Osteoblast (primary cell): ENCODE data around the gene CHN2. TPM values are rescaled to one million over a fixed set of nuclear protein-coding genes. Genes with fewer than 3 reads are reported as not detected.

Experiments
- DNase-seq: peaks from one replicate; pipeline ENCODE4 v3.0.0; 2011; ENCODE audit warnings: low spot score, mixed read lengths; ENCODE audit not compliant: insufficient read length; ENCODE audit errors: missing footprints
- H2AFZ ChIP-seq: 2 replicates; pipeline ENCODE4 v1.6.0; 2011; ENCODE audit warnings: mild to moderate bottlenecking, low read length
- H3K27ac ChIP-seq: 2 replicates; pipeline ENCODE4 v1.5.1; 2011; ENCODE audit warnings: mild to moderate bottlenecking, low read depth, low read length, moderate library complexity
- H3K27me3 ChIP-seq: 2 replicates; pipeline ENCODE4 v1.6.0; 2012; ENCODE audit warnings: mild to moderate bottlenecking, control low read depth, inconsistent platforms, low read length, moderate library complexity; ENCODE audit not compliant: insufficient read depth
- H3K36me3 ChIP-seq: 2 replicates; pipeline ENCODE4 v1.5.1; 2011; ENCODE audit warnings: mild to moderate bottlenecking, low read length, control low read depth, moderate library complexity; ENCODE audit not compliant: insufficient read depth
- H3K4me1 ChIP-seq: 2 replicates; pipeline ENCODE4 v1.5.1; 2011; ENCODE audit warnings: mild to moderate bottlenecking, low read length, control low read depth, moderate library complexity; ENCODE audit not compliant: insufficient read depth
- H3K4me2 ChIP-seq: 2 replicates; pipeline ENCODE4 v1.6.0; 2011; ENCODE audit warnings: mild to moderate bottlenecking, low read length; ENCODE audit not compliant: insufficient read depth
- H3K4me3 ChIP-seq: fragments of 200-600 bp; sonication (generic); 3 replicates; pipeline ENCODE4 v1.5.1; 2012; ENCODE audit warnings: mild to moderate bottlenecking, low read length, inconsistent platforms; ENCODE audit not compliant: insufficient read depth
- H3K79me2 ChIP-seq: 2 replicates; pipeline ENCODE4 v1.6.0; 2012; ENCODE audit warnings: mild to moderate bottlenecking, low read length, control low read depth, inconsistent platforms; ENCODE audit not compliant: insufficient read depth
- H3K9me3 ChIP-seq: 2 replicates; pipeline ENCODE4 v1.5.1; 2011; ENCODE audit warnings: low read depth, low read length, control low read depth
- H4K20me1 ChIP-seq: 2 replicates; pipeline ENCODE4 v1.6.0; 2012; ENCODE audit warnings: mild to moderate bottlenecking, low read length, control low read depth; ENCODE audit not compliant: insufficient read depth
- CTCF ChIP-seq: IDR thresholded peaks from 2 replicates; pipeline ENCODE4 v1.5.1; 2011; ENCODE audit warnings: mild to moderate bottlenecking, low read depth, low read length, moderate library complexity; ENCODE audit errors: extremely low read depth
- total RNA-seq: library from RNA; depleted of rRNA; stranded (reverse); fragments of >200 nt; gene quantifications from 2 replicates; pipeline ENCODE4 v1.2.3, GENCODE V29; 2012

The CHN2 gene
- total RNA-seq, 1 donor, result under 0.01 TPM

- Histone ChIP-seq H3K79me2 (no peaks in the 10 kb centered on the region), H3K36me3 (no peaks in the 10 kb centered on the region), H3K27me3 (no peaks in the 10 kb centered on the region), H3K9me3 (no peaks in the 10 kb centered on the region), H2AFZ (no peak overlapping the region), H3K27ac (no peak overlapping the region), H4K20me1 (no peaks in the 10 kb centered on the region), H3K4me2 (no peak overlapping the region), H3K4me1 (no peaks in the 10 kb centered on the region), H3K4me3 (no peak overlapping the region)
- no peak for TF ChIP-seq CTCF
- DNase-seq, result peak; percentile 58
Measured at GRCh38 chr7:29372351-29373090, 177.9 kb downstream of the CHN2 start.

- Histone ChIP-seq H2AFZ (no peak overlapping the region), H4K20me1 (no peaks in the 10 kb centered on the region), H3K4me3 (no peak overlapping the region), H3K27ac (no peak overlapping the region), H3K36me3 (no peaks in the 10 kb centered on the region), H3K79me2 (no peaks in the 10 kb centered on the region), H3K4me2 (no peak overlapping the region), H3K27me3 (no peaks in the 10 kb centered on the region), H3K4me1 (no peaks in the 10 kb centered on the region), H3K9me3 (no peaks in the 10 kb centered on the region)
- TF ChIP-seq CTCF, result no peak
- no peak for DNase-seq
Measured at GRCh38 chr7:29375641-29376562, 181.3 kb downstream of the CHN2 start.

- TF ChIP-seq CTCF, result no peak
- H3K4me1 ChIP-seq, result no peaks in the 10 kb centered on the region
- no peak overlapping the region for H3K27ac ChIP-seq
- H4K20me1 ChIP-seq, result no peaks in the 10 kb centered on the region
- no peaks in the 10 kb centered on the region for H3K9me3 ChIP-seq
- no peak overlapping the region for H3K4me2 ChIP-seq
- no peaks in the 10 kb centered on the region for H3K79me2 ChIP-seq
- H3K27me3 ChIP-seq, result peaks cover under 1% of the 10 kb centered on the region
- no peak for DNase-seq
- H3K4me3 ChIP-seq, result no peak overlapping the region
- H3K36me3 ChIP-seq, result no peaks in the 10 kb centered on the region
- no peak overlapping the region for H2AFZ ChIP-seq
Measured at GRCh38 chr7:29377718-29378117, 183.1 kb downstream of the CHN2 start.

- Histone ChIP-seq H3K79me2 (no peaks in the 10 kb centered on the region), H4K20me1 (no peaks in the 10 kb centered on the region), H2AFZ (no peak overlapping the region), H3K4me3 (no peak overlapping the region), H3K4me1 (no peaks in the 10 kb centered on the region), H3K36me3 (no peaks in the 10 kb centered on the region), H3K9me3 (no peaks in the 10 kb centered on the region), H3K27me3 (peaks cover 9% of the 10 kb centered on the region), H3K4me2 (no peak overlapping the region), H3K27ac (no peak overlapping the region)
- TF ChIP-seq CTCF, result no peak
- DNase-seq, result no peak
Measured at GRCh38 chr7:29379551-29379950, 185.0 kb downstream of the CHN2 start.
